ENCODE data around the gene NEK9. TPM values are rescaled to one million over a fixed set of nuclear protein-coding genes. Genes with fewer than 3 reads are reported as not detected.

NEK9 gene
- total and polyA plus RNA-seq, 10 of the 15 experiments (the other 5 are each of a cell fraction or from before 2014, with no cell fraction given) = 6.0 to 78.8 (median 44.7) TPM

DNA sequence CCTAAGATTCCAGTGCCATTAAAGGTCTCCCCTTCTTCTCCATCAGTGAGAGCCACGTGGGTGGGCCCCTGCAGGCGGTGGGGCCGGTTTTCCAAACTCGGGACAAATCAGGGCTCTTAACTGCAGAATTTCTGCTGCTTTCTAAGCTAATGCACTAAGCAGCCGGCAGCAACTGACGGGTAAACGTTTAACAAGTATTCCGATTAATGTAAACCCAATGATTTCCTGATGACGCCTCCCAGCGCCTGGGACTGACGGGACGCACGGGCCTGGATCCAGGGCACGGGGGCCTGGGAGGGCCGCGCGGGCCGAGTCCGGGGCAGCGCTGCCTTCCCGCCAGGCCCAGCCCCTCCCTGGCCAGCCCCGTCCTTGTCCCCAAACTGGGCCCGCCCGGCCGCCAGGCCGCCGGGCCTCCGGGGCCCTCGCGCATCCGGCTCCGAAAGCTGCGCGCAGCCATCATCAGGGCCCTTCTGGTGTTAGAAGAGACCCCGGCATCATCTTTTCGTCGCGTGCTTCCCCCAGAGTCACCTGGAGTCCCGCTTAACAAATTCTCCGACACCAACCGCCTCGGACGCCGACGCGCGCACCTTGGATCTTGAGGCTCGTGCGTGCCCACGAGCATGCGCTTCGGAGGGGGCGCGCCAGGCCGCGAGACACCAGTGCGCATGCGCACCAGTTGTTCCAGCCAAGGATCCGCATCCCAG lies 75.8 kb downstream of the NEK9 start, which contains the start of gene MLH3 (continued):
- TF ChIP-seq, protein P1, sequence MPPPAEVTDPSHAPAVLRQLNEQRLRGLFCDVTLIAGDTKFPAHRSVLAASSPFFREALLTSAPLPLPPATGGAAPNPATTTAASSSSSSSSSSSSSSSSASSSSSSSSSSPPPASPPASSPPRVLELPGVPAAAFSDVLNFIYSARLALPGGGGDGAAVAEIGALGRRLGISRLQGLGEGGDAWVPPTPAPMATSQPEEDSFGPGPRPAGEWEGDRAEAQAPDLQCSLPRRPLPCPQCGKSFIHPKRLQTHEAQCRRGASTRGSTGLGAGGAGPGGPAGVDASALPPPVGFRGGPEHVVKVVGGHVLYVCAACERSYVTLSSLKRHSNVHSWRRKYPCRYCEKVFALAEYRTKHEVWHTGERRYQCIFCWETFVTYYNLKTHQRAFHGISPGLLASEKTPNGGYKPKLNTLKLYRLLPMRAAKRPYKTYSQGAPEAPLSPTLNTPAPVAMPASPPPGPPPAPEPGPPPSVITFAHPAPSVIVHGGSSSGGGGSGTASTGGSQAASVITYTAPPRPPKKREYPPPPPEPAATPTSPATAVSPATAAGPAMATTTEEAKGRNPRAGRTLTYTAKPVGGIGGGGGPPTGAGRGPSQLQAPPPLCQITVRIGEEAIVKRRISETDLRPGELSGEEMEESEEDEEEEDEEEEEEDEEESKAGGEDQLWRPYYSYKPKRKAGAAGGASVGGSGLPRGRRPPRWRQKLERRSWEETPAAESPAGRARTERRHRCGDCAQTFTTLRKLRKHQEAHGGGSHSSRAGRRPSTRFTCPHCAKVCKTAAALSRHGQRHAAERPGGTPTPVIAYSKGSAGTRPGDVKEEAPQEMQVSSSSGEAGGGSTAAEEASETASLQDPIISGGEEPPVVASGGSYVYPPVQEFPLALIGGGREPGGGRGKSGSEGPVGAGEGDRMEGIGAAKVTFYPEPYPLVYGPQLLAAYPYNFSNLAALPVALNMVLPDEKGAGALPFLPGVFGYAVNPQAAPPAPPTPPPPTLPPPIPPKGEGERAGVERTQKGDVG (CRISPR knock-in tag; IDR thresholded peaks at IDR 0.05) = 0 out of 2 replicates have a peak, but pooled peaks have one; percentile 15
- TF ChIP-seq RB1 (IDR thresholded peaks at IDR 0.05; ENCODE audit: borderline replicate concordance) (peak; percentile 79), MXI1 (IDR thresholded peaks at IDR 0.05; ENCODE audit: low read depth, low read length) (0 out of 2 replicates have a peak, but pooled peaks have one; percentile 17), POU2F2 (IDR thresholded peaks at IDR 0.05; ENCODE audit: borderline replicate concordance, low read depth, low read length) (no peak), JUND (IDR thresholded peaks at IDR 0.05; ENCODE audit: low read depth, low read length) (no peak), KLF5 (IDR thresholded peaks at IDR 0.05; ENCODE audit: partially characterized antibody) (peak; percentile 55), TAF1 (IDR thresholded peaks at IDR 0.05; ENCODE audit: borderline replicate concordance, low read depth, low read length) (peak; percentile 49; the same call in 1 of the 2 replicates), POLR2AphosphoS2 (IDR thresholded peaks at IDR 0.05; ENCODE audit: low read depth, low read length) (0 out of 2 replicates have a peak, but pooled peaks have one; percentile 41), GABPA (IDR thresholded peaks at IDR 0.05; ENCODE audit: low read depth) (no peak), SIN3A (IDR thresholded peaks at IDR 0.05; ENCODE audit: low read depth, low read length) (0 out of 2 replicates have a peak, but pooled peaks have one; percentile 51), HDGF (IDR thresholded peaks at IDR 0.05) (no peak), STAT3 (IDR thresholded peaks at IDR 0.05; ENCODE audit: low read depth, low read length) (no peak)
- TF ChIP-seq, protein P2, sequence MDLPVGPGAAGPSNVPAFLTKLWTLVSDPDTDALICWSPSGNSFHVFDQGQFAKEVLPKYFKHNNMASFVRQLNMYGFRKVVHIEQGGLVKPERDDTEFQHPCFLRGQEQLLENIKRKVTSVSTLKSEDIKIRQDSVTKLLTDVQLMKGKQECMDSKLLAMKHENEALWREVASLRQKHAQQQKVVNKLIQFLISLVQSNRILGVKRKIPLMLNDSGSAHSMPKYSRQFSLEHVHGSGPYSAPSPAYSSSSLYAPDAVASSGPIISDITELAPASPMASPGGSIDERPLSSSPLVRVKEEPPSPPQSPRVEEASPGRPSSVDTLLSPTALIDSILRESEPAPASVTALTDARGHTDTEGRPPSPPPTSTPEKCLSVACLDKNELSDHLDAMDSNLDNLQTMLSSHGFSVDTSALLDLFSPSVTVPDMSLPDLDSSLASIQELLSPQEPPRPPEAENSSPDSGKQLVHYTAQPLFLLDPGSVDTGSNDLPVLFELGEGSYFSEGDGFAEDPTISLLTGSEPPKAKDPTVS (IDR thresholded peaks at IDR 0.05; ENCODE audit: low read depth, low read length) = no peak
- TF ChIP-seq, protein P3, sequence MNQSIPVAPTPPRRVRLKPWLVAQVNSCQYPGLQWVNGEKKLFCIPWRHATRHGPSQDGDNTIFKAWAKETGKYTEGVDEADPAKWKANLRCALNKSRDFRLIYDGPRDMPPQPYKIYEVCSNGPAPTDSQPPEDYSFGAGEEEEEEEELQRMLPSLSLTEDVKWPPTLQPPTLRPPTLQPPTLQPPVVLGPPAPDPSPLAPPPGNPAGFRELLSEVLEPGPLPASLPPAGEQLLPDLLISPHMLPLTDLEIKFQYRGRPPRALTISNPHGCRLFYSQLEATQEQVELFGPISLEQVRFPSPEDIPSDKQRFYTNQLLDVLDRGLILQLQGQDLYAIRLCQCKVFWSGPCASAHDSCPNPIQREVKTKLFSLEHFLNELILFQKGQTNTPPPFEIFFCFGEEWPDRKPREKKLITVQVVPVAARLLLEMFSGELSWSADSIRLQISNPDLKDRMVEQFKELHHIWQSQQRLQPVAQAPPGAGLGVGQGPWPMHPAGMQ (IDR thresholded peaks at IDR 0.05; ENCODE audit: borderline replicate concordance) = no peak
- TF ChIP-seq, protein P4, sequence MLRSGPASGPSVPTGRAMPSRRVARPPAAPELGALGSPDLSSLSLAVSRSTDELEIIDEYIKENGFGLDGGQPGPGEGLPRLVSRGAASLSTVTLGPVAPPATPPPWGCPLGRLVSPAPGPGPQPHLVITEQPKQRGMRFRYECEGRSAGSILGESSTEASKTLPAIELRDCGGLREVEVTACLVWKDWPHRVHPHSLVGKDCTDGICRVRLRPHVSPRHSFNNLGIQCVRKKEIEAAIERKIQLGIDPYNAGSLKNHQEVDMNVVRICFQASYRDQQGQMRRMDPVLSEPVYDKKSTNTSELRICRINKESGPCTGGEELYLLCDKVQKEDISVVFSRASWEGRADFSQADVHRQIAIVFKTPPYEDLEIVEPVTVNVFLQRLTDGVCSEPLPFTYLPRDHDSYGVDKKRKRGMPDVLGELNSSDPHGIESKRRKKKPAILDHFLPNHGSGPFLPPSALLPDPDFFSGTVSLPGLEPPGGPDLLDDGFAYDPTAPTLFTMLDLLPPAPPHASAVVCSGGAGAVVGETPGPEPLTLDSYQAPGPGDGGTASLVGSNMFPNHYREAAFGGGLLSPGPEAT (IDR thresholded peaks at IDR 0.05; ENCODE audit: low read depth) = no peak
- TF ChIP-seq, protein P5, sequence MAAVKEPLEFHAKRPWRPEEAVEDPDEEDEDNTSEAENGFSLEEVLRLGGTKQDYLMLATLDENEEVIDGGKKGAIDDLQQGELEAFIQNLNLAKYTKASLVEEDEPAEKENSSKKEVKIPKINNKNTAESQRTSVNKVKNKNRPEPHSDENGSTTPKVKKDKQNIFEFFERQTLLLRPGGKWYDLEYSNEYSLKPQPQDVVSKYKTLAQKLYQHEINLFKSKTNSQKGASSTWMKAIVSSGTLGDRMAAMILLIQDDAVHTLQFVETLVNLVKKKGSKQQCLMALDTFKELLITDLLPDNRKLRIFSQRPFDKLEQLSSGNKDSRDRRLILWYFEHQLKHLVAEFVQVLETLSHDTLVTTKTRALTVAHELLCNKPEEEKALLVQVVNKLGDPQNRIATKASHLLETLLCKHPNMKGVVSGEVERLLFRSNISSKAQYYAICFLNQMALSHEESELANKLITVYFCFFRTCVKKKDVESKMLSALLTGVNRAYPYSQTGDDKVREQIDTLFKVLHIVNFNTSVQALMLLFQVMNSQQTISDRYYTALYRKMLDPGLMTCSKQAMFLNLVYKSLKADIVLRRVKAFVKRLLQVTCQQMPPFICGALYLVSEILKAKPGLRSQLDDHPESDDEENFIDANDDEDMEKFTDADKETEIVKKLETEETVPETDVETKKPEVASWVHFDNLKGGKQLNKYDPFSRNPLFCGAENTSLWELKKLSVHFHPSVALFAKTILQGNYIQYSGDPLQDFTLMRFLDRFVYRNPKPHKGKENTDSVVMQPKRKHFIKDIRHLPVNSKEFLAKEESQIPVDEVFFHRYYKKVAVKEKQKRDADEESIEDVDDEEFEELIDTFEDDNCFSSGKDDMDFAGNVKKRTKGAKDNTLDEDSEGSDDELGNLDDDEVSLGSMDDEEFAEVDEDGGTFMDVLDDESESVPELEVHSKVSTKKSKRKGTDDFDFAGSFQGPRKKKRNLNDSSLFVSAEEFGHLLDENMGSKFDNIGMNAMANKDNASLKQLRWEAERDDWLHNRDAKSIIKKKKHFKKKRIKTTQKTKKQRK (IDR thresholded peaks at IDR 0.05; ENCODE audit: low read depth, low read length) = no peak
